Stimulated activated naive CD8-positive, alpha-beta T cell treated with anti-CD3 and anti-CD28 coated beads, Interleukin-15, Interleukin-2, amounts not matched to agents 100 ng/mL and 50 ng/mL, for 24 hours (primary cell): ENCODE results near the gene STXBP5.

Experiments used
- H3K27ac Mint-ChIP-seq: one replicate; pipeline ENCODE4 v1.8.0; 2021; ENCODE audit warnings: mild to moderate bottlenecking, mixed read lengths
- H3K27me3 Mint-ChIP-seq: one replicate; pipeline ENCODE4 v1.8.0; 2021; ENCODE audit warnings: mixed read lengths
- H3K36me3 Mint-ChIP-seq: one replicate; pipeline ENCODE4 v1.8.0; 2021; ENCODE audit warnings: low read depth, mixed read lengths
- H3K4me1 Mint-ChIP-seq: one replicate; pipeline ENCODE4 v1.8.0; 2021; ENCODE audit warnings: low read depth, mixed read lengths
- H3K4me3 Mint-ChIP-seq: one replicate; pipeline ENCODE4 v1.8.0; 2021; ENCODE audit warnings: mild to moderate bottlenecking, mixed read lengths
- H3K9me3 Mint-ChIP-seq: one replicate; pipeline ENCODE4 v1.8.0; 2021; ENCODE audit warnings: mixed read lengths

The STXBP5 gene

GRCh38 chr6:147204060-147204785 lies at the start of gene STXBP5:
Gene STXBP5, plus strand, starts transcription at chr6:147204417. Its CDS starts 116 bp downstream, at chr6:147204533.
- Mint-ChIP-seq H3K4me3 (peak within 1 kb of the TSS; percentile 96), H3K27ac (peak within 1 kb of the TSS; percentile 94), H3K27me3 (no peaks in the 10 kb centered on the region), H3K9me3 (no peaks in the 10 kb centered on the region), H3K4me1 (peaks cover 48% of the 10 kb centered on the region), H3K36me3 (peaks cover 7% of the 10 kb centered on the region)

GRCh38 chr6:147154454-147154853 lies 49.8 kb upstream of the STXBP5 start:
- Mint-ChIP-seq H3K27me3 (peaks cover 7% of the 10 kb centered on the region), H3K36me3 (no peaks in the 10 kb centered on the region), H3K9me3 (no peaks in the 10 kb centered on the region), H3K27ac (no peak overlapping the region), H3K4me3 (no peak overlapping the region), H3K4me1 (no peaks in the 10 kb centered on the region)

GRCh38 chr6:147156218-147156617 lies 48.0 kb upstream of the STXBP5 start:
- Mint-ChIP-seq H3K27ac (no peak overlapping the region), H3K9me3 (no peaks in the 10 kb centered on the region), H3K4me1 (no peaks in the 10 kb centered on the region), H3K36me3 (no peaks in the 10 kb centered on the region), H3K4me3 (no peak overlapping the region), H3K27me3 (peaks cover 7% of the 10 kb centered on the region)

- H3K4me1 Mint-ChIP-seq, result no peaks in the 10 kb centered on the region
- H3K27ac Mint-ChIP-seq, result no peak overlapping the region
- no peak overlapping the region for H3K4me3 Mint-ChIP-seq
- peaks cover 7% of the 10 kb centered on the region for H3K27me3 Mint-ChIP-seq
- H3K9me3 Mint-ChIP-seq, result no peaks in the 10 kb centered on the region
- H3K36me3 Mint-ChIP-seq, result no peaks in the 10 kb centered on the region
Observed at GRCh38 chr6:147156799-147157382, 47.3 kb upstream of the STXBP5 start.

GRCh38 chr6:147157930-147158329 lies 46.3 kb upstream of the STXBP5 start:
- no peak overlapping the region for H3K27ac Mint-ChIP-seq
- H3K4me1 Mint-ChIP-seq, result no peaks in the 10 kb centered on the region
- no peaks in the 10 kb centered on the region for H3K9me3 Mint-ChIP-seq
- peaks cover 3% of the 10 kb centered on the region for H3K27me3 Mint-ChIP-seq
- no peaks in the 10 kb centered on the region for H3K36me3 Mint-ChIP-seq
- H3K4me3 Mint-ChIP-seq, result no peak overlapping the region

GRCh38 chr6:147158881-147159280 lies 45.3 kb upstream of the STXBP5 start:
- H3K9me3 Mint-ChIP-seq, result no peaks in the 10 kb centered on the region
- H3K4me1 Mint-ChIP-seq, result no peaks in the 10 kb centered on the region
- no peak overlapping the region for H3K27ac Mint-ChIP-seq
- H3K4me3 Mint-ChIP-seq, result no peak overlapping the region
- H3K27me3 Mint-ChIP-seq, result peaks cover 3% of the 10 kb centered on the region
- no peaks in the 10 kb centered on the region for H3K36me3 Mint-ChIP-seq

- H3K4me3 Mint-ChIP-seq, result no peak overlapping the region
- H3K27me3 Mint-ChIP-seq, result peaks cover 3% of the 10 kb centered on the region
- no peaks in the 10 kb centered on the region for H3K9me3 Mint-ChIP-seq
- no peaks in the 10 kb centered on the region for H3K36me3 Mint-ChIP-seq
- no peaks in the 10 kb centered on the region for H3K4me1 Mint-ChIP-seq
- H3K27ac Mint-ChIP-seq, result no peak overlapping the region
Observed at GRCh38 chr6:147159536-147160374, 44.5 kb upstream of the STXBP5 start.

GRCh38 chr6:147160593-147160992 lies 43.6 kb upstream of the STXBP5 start:
- H3K4me3 Mint-ChIP-seq, result no peak overlapping the region
- peaks cover 3% of the 10 kb centered on the region for H3K27me3 Mint-ChIP-seq
- H3K9me3 Mint-ChIP-seq, result no peaks in the 10 kb centered on the region
- no peaks in the 10 kb centered on the region for H3K4me1 Mint-ChIP-seq
- H3K36me3 Mint-ChIP-seq, result no peaks in the 10 kb centered on the region
- no peak overlapping the region for H3K27ac Mint-ChIP-seq

GRCh38 chr6:147161253-147161973 lies 42.8 kb upstream of the STXBP5 start:
- Mint-ChIP-seq H3K4me1 (no peaks in the 10 kb centered on the region), H3K27ac (no peak overlapping the region), H3K4me3 (no peak overlapping the region), H3K27me3 (no peaks in the 10 kb centered on the region), H3K36me3 (no peaks in the 10 kb centered on the region), H3K9me3 (no peaks in the 10 kb centered on the region)

GRCh38 chr6:147161974-147162495 lies 42.2 kb upstream of the STXBP5 start:
- Mint-ChIP-seq H3K36me3 (no peaks in the 10 kb centered on the region), H3K27me3 (no peaks in the 10 kb centered on the region), H3K27ac (no peak overlapping the region), H3K4me1 (no peaks in the 10 kb centered on the region), H3K9me3 (no peaks in the 10 kb centered on the region), H3K4me3 (no peak overlapping the region)

- Mint-ChIP-seq H3K27ac (no peak overlapping the region), H3K27me3 (no peaks in the 10 kb centered on the region), H3K36me3 (no peaks in the 10 kb centered on the region), H3K4me3 (no peak overlapping the region), H3K4me1 (no peaks in the 10 kb centered on the region), H3K9me3 (no peaks in the 10 kb centered on the region)
Observed at GRCh38 chr6:147164761-147165160, 39.5 kb upstream of the STXBP5 start.

GRCh38 chr6:147166360-147166944 lies 37.8 kb upstream of the STXBP5 start:
- Mint-ChIP-seq H3K27me3 (no peaks in the 10 kb centered on the region), H3K4me3 (no peak overlapping the region), H3K9me3 (no peaks in the 10 kb centered on the region), H3K36me3 (no peaks in the 10 kb centered on the region), H3K27ac (no peak overlapping the region), H3K4me1 (no peaks in the 10 kb centered on the region)

GRCh38 chr6:147166992-147167391 lies 37.2 kb upstream of the STXBP5 start:
- H3K4me1 Mint-ChIP-seq, result no peaks in the 10 kb centered on the region
- no peaks in the 10 kb centered on the region for H3K9me3 Mint-ChIP-seq
- no peak overlapping the region for H3K27ac Mint-ChIP-seq
- no peaks in the 10 kb centered on the region for H3K36me3 Mint-ChIP-seq
- no peak overlapping the region for H3K4me3 Mint-ChIP-seq
- H3K27me3 Mint-ChIP-seq, result no peaks in the 10 kb centered on the region
